OCI-M2 (cell line): ENCODE measurements around the gene GAN.

Experiments used
- DNase-seq: peaks from one replicate; lab custom pipeline; 2025; ENCODE audit not compliant: unreplicated experiment; lab: John Stamatoyannopoulos, UW

Gene GAN

DNA sequence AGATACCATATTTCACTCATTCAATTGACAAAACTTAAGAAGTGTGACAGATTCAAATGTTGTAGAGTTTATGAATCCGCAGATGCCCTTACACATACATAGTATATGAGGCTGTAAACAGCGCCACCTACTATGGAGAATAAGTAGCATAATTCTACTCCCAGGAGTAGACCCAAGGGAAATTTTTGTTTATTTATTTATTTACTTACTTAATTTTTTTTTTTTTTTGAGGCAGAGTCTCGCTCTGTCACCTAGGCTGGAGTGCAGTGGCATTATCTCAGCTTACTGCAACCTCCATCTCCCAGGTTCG is 35.5 kb downstream of the GAN start:
- DNase-seq, result no peak

- no peak for DNase-seq
Observed at GRCh38 chr16:81353895-81354294, 39.1 kb downstream of the GAN start.

DNA sequence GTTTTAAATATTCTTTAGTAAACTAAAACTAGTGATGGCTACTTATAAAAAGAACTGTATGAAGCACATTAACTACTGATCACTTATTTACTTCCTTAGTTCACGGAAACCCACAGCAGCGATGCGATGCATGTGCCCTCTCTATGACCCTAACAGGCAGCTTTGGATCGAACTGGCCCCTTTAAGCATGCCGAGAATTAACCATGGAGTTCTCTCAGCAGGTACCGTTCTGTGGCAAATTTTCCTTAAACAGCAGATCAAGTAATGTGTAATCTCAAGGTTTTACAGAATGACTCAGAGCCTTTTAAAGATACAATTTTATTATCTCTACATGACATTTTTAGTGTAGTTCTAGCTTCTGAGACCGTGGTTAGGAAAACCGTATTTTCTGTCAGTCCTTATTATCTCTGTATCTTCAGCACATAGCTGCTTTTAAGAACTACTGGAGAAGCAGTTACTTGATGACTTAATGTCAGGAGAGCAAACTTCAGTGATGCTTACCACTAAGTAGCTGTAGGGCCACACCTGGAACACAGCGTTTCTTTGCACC is 43.0 kb downstream of the GAN start:
- DNase-seq, result no peak

DNA sequence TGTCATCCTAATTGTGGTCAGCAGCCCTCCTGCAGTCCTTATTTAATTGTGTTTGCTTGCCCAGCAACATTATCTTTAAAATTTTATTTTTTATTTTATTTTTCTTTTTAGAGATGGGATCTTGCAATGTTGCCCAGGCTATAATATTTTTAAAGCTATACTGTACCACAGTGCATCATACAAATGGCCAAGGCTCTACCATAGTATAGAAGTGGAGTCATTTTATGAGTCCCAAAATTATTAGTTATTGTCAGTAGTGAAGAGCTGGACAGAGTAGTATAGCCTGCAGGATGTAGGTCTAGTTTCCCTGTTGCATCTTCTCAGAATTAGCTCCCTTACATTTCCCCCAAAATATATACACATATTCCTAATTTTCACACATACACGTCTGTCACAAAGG is 44.1 kb downstream of the GAN start:
- DNase-seq, result no peak

GRCh38 chr16:81360135-81360534 is 45.4 kb downstream of the GAN start:
- no peak for DNase-seq

DNA sequence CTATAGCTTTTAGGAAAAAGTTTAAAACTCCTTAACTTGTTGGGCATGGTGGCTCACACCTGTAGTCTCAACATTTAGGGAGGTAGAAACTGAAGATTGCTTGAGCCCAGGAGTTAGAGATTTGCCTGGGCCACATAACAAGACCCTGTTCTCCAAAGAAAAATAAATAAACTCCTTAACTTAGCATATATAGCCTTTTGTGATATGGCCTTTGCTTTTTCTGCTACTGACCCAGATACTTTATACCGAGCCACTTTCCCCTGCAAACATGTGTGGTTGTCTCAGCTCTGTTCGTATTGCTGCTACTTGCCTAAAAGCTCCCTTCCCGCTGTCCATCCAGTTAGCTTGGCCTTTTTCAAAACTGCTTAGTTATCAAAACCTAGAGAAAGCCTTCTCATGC is 51.0 kb downstream of the GAN start:
- no peak for DNase-seq

GRCh38 chr16:81366316-81366932 is 51.7 kb downstream of the GAN start:
- DNase-seq, result peak; percentile 12

- DNase-seq, result no peak
Observed at GRCh38 chr16:81367821-81368220, 53.1 kb downstream of the GAN start.

- no peak for DNase-seq
Observed at GRCh38 chr16:81369888-81370504, 55.2 kb downstream of the GAN start.

DNA sequence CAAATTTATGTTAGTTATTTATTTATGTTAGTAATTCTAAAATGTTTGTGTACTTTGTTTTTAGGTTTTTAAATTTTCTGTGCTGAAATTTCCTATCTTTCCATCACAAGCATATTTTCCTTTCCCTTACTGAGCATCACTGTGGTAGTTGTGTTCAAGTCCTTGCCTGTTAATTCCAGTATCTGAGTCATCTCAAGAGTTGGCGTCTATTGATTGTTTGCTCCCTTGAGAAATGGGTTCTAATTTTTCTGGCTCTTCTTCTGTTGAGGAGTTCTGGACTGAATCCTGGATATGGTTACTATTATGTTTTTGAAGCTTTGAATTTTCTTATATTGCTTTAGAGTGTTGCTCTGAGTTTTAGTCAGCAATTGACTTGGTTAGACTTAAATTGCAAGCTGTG is 56.3 kb downstream of the GAN start:
- no peak for DNase-seq

GRCh38 chr16:81374550-81374949 is 59.8 kb downstream of the GAN start:
- DNase-seq, result no peak

DNA sequence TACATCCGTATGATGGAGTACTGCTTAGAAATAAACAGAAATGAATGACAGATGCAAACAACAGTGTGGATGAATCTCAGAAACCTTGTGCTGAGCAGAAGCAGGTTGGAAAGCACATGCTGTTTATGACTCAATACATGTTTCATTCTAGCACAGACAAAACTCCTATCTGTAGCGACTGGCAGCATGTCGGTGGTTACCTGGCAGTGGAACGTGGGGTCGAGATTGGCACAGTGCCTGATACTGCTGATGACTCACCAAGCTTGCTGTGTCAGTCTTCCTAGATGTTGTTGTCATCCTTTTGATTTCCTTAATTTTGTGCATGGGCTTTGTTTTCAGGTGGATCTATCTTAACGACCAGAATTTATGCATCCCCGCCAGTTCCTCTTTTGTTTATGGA is 62.1 kb downstream of the GAN start:
- no peak for DNase-seq

DNA sequence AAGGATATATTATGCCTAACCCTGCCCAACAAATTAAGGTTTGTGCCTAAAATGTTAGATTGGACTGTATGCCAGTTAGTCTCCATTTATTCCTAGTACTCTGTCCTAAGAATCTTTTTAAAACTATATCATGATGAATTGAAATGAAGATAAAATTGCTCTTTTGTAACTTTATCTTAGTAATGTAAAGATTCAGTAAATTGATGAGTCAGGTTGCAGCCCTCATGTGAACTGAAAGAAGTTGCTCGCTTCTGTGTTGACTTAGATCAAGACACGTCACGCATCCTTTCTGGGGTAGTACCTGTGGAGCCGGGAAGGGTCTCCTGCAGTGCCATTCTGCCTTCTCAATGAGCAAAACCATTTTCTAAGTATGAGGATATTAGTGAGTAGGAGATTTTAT is 63.3 kb downstream of the GAN start:
- DNase-seq, result no peak

- no peak for DNase-seq
Observed at GRCh38 chr16:81380932-81381331, 66.2 kb downstream of the GAN start.

DNA sequence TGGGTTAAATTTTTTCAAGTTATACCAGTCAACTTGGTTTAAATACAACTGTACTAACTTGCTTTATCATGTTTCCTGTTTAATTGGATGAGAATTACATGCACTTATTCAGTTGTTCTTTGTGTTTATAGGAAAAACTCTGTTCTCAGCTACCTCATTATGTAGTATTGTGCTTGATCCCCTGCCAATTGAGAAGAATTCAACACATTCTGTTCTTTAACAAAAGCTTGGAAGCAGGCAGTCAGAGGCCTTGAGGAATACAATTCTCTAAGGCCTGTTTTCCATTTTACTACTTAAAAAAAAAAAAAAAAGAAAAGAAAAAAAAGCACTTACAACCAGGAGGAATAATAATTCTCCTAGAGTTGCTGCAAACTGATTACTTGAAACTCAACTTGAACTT is 69.2 kb downstream of the GAN start:
- DNase-seq, result no peak

GRCh38 chr16:81385031-81385756 is 70.4 kb downstream of the GAN start:
- no peak for DNase-seq

DNA sequence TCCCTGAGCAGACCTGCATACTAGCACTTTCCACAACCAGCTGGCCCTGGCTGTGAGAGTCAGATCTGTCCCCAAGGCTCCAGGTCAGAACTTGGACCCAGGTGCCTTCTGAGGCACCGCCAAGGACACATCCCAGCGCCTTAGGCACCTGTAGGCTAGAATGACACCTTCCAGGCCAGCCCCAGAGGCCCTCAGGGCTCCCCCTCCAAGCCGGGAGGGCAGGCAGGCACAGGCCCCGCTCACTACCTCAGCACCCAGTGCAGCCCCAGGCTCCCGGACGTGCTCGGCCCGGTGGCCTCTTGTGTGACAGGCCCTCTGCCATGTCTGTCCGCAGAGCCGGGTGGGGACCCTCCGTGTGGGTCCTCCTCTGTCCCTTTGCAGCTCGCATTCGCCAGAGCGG is 73.6 kb downstream of the GAN start:
- no peak for DNase-seq

- no peak for DNase-seq
Observed at GRCh38 chr16:81390840-81391239, 76.1 kb downstream of the GAN start.

GRCh38 chr16:81392011-81392410 is 77.2 kb downstream of the GAN start:
- DNase-seq, result no peak

GRCh38 chr16:81394416-81394815 is 79.7 kb downstream of the GAN start:
- DNase-seq, result no peak

DNA sequence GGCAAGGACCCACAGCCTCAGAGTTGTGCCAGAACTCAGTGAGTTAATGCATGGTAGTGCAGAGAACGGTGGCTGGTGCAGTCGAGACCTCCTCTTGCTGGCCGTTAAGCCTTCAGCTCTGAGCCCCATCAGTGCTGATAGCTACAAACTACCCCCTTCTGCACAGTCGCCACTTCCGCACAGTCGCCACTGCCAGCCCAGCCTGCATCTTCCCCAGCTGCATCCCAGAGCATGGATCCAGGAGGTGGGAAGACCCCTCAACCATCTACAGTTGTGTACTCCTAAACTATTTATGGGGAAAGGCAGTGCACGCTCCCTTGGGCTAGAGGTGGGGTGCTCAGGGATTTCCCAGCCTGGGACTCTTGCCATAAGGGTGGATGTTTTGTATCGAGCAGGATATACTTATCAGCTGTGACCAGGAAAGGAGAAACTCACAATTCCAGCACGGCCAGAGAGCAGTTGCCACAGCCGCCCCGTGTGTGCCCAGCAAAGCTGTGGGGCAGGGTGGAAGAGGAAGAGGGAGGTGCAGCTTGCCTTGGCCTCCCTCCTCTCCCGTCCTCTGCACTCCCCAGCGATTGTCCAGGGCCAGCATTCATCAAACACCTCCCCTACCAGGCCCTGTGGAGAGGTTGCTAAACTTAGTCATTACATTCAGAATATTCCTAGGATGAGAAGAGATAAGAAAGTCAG is 80.3 kb downstream of the GAN start:
- no peak for DNase-seq
